Measurements from ENCODE around the gene DPF3. TPM values are rescaled to one million over a fixed set of nuclear protein-coding genes. Genes with fewer than 3 reads are reported as not detected.

DPF3 gene
- total RNA-seq, 1 experiment from 2014 or later: not detected

DNA sequence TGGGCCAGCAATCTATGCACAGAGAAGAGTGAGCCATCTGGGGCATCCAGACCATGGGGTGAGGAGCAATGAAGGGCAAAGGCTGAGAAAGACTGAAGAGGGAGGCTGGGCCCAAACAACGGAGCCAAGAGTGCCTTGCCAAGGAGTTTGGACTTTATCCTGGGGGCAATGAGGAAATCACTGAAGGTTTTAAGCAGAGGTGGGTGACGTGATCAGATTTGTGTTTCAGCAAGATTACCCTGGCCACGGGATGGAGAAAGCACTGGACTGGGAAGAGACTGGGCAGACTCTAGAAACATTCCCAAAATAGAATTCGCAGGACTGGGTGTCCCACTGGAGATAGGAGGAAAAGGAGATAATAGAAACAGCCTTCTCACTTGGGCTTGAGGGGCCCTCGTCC lies 65.3 kb downstream of the DPF3 start:
- H3K4me2 ChIP-seq: no peak overlapping the region
- H3K27ac ChIP-seq: no peak overlapping the region
- H3K36me3 ChIP-seq (ENCODE audit: low read depth): no peaks in the 10 kb centered on the region
- H3K9me3 ChIP-seq (ENCODE audit: insufficient read depth, low read depth): no peaks in the 10 kb centered on the region
- H3K9me2 ChIP-seq (ENCODE audit: insufficient read depth): no peaks in the 10 kb centered on the region
- H4K20me1 ChIP-seq (ENCODE audit: insufficient read depth): no peaks in the 10 kb centered on the region
- ChIA-PET POLR2A (ENCODE audit: unreplicated experiment) (no interaction called here), CTCF (no interaction called here)
- no TSS peak for BruUV-seq (replicated peaks)
- H3K4me3 ChIP-seq: no peak overlapping the region
- H3K79me2 ChIP-seq (ENCODE audit: low read depth): no peaks in the 10 kb centered on the region
- H2AFZ ChIP-seq: no peak overlapping the region
- no peak for TF ChIP-seq EZH2 (IDR thresholded peaks at IDR 0.05; ENCODE audit: low read depth)
- TF ChIP-seq, protein P1, sequence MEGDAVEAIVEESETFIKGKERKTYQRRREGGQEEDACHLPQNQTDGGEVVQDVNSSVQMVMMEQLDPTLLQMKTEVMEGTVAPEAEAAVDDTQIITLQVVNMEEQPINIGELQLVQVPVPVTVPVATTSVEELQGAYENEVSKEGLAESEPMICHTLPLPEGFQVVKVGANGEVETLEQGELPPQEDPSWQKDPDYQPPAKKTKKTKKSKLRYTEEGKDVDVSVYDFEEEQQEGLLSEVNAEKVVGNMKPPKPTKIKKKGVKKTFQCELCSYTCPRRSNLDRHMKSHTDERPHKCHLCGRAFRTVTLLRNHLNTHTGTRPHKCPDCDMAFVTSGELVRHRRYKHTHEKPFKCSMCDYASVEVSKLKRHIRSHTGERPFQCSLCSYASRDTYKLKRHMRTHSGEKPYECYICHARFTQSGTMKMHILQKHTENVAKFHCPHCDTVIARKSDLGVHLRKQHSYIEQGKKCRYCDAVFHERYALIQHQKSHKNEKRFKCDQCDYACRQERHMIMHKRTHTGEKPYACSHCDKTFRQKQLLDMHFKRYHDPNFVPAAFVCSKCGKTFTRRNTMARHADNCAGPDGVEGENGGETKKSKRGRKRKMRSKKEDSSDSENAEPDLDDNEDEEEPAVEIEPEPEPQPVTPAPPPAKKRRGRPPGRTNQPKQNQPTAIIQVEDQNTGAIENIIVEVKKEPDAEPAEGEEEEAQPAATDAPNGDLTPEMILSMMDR (conservative IDR thresholded peaks at IDR 0.05): no peak
- DNase-seq: no peak
- H3K27me3 ChIP-seq (ENCODE audit: insufficient read depth, low read depth): peaks cover 87% of the 10 kb centered on the region
- H3K4me1 ChIP-seq (replicated peaks; ENCODE audit: insufficient read depth): no peaks in the 10 kb centered on the region
- intact Hi-C loops (cut with micrococcal nuclease; ENCODE audit: unreplicated experiment): no loop called here
- no peaks in the 10 kb centered on the region for H3F3A ChIP-seq (ENCODE audit: insufficient read depth, low read depth)

DNA sequence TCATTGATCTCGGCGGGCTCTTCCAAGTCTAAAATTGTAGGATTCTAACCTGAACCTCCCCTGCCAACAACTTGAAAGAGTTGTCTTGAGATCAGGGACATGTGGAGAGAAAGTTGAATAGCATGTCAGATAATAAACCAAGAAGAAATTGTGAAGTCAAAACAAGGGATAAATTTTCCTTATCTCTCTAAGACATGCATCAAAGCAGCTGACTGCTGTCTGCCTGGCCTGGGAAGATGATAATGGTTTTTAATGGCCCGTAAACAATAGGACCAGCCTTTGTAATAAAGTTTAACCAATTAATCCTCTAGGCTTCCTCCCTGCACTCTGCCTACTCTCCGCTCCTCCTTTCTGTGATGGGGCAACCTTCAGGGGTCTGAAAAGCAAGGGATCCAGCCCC lies 67.9 kb downstream of the DPF3 start:
- Histone ChIP-seq H3K4me1 (replicated peaks; ENCODE audit: insufficient read depth) (no peaks in the 10 kb centered on the region), H3K27ac (no peak overlapping the region), H3K36me3 (ENCODE audit: low read depth) (no peaks in the 10 kb centered on the region), H3K27me3 (ENCODE audit: insufficient read depth, low read depth) (peaks cover 72% of the 10 kb centered on the region), H3K79me2 (ENCODE audit: low read depth) (no peaks in the 10 kb centered on the region), H3K4me3 (no peak overlapping the region), H3K4me2 (no peak overlapping the region), H3K9me3 (ENCODE audit: insufficient read depth, low read depth) (no peaks in the 10 kb centered on the region), H3F3A (ENCODE audit: insufficient read depth, low read depth) (no peaks in the 10 kb centered on the region), H2AFZ (no peak overlapping the region), H3K9me2 (ENCODE audit: insufficient read depth) (no peaks in the 10 kb centered on the region), H4K20me1 (ENCODE audit: insufficient read depth) (no peaks in the 10 kb centered on the region)
- DNase-seq: no peak
- POLR2A ChIA-PET (ENCODE audit: unreplicated experiment): no interaction called here
- no TSS peak for BruUV-seq (replicated peaks)
- intact Hi-C loops (cut with micrococcal nuclease; ENCODE audit: unreplicated experiment): no loop called here
- CTCF ChIA-PET: no interaction called here
- TF ChIP-seq, protein P1 (conservative IDR thresholded peaks at IDR 0.05): no peak
- TF ChIP-seq EZH2 (IDR thresholded peaks at IDR 0.05; ENCODE audit: low read depth): no peak

DNA sequence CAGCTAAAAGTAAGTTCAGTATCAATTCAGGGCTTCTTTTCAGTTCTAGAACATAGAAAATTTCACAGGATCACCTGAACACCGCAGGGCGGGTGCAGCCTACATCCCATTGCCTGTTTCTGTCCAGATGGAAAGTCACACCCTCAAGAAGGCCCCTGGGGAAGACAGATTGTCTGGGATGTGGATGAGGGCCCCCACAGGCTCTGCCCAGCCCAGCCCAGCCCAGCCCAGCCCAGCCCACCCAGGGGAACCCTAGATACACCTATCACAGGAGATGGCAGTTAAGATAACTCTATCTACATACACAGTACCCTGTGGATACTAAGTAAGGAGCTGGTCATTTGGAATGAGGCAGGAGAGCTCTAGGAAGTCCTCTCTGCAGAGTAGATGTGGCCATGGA lies 68.4 kb downstream of the DPF3 start:
- TF ChIP-seq, protein P1 (conservative IDR thresholded peaks at IDR 0.05): no peak
- TF ChIP-seq EZH2 (IDR thresholded peaks at IDR 0.05; ENCODE audit: low read depth): no peak
- Histone ChIP-seq H3K36me3 (ENCODE audit: low read depth) (no peaks in the 10 kb centered on the region), H3K4me2 (no peak overlapping the region), H3K27me3 (ENCODE audit: insufficient read depth, low read depth) (peaks cover 66% of the 10 kb centered on the region), H3K9me2 (ENCODE audit: insufficient read depth) (no peaks in the 10 kb centered on the region), H3K27ac (no peak overlapping the region), H3K4me1 (replicated peaks; ENCODE audit: insufficient read depth) (no peaks in the 10 kb centered on the region), H3K79me2 (ENCODE audit: low read depth) (no peaks in the 10 kb centered on the region), H3F3A (ENCODE audit: insufficient read depth, low read depth) (no peaks in the 10 kb centered on the region), H3K9me3 (ENCODE audit: insufficient read depth, low read depth) (no peaks in the 10 kb centered on the region), H2AFZ (no peak overlapping the region), H4K20me1 (ENCODE audit: insufficient read depth) (no peaks in the 10 kb centered on the region), H3K4me3 (no peak overlapping the region)
- DNase-seq: no peak
- intact Hi-C loops (cut with micrococcal nuclease; ENCODE audit: unreplicated experiment): no loop called here
- ChIA-PET CTCF (no interaction called here), POLR2A (ENCODE audit: unreplicated experiment) (no interaction called here)
- BruUV-seq (replicated peaks): no TSS peak
